NCI-H2107 treated with DMSO at 0.1 percent for 48 hours (cell line): Measurements from ENCODE around the gene CDK5RAP3.
"Not testable (repeated sequence)": the region's sequence is repeated elsewhere in the genome, so short reads cannot be mapped to it uniquely, and the experiment has no call there.

ENCODE experiments used
- DNase-seq: peaks from one replicate; lab custom pipeline; 2025; ENCODE audit not compliant: unreplicated experiment; lab: John Stamatoyannopoulos, UW

The CDK5RAP3 gene, protein sequence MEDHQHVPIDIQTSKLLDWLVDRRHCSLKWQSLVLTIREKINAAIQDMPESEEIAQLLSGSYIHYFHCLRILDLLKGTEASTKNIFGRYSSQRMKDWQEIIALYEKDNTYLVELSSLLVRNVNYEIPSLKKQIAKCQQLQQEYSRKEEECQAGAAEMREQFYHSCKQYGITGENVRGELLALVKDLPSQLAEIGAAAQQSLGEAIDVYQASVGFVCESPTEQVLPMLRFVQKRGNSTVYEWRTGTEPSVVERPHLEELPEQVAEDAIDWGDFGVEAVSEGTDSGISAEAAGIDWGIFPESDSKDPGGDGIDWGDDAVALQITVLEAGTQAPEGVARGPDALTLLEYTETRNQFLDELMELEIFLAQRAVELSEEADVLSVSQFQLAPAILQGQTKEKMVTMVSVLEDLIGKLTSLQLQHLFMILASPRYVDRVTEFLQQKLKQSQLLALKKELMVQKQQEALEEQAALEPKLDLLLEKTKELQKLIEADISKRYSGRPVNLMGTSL

DNA sequence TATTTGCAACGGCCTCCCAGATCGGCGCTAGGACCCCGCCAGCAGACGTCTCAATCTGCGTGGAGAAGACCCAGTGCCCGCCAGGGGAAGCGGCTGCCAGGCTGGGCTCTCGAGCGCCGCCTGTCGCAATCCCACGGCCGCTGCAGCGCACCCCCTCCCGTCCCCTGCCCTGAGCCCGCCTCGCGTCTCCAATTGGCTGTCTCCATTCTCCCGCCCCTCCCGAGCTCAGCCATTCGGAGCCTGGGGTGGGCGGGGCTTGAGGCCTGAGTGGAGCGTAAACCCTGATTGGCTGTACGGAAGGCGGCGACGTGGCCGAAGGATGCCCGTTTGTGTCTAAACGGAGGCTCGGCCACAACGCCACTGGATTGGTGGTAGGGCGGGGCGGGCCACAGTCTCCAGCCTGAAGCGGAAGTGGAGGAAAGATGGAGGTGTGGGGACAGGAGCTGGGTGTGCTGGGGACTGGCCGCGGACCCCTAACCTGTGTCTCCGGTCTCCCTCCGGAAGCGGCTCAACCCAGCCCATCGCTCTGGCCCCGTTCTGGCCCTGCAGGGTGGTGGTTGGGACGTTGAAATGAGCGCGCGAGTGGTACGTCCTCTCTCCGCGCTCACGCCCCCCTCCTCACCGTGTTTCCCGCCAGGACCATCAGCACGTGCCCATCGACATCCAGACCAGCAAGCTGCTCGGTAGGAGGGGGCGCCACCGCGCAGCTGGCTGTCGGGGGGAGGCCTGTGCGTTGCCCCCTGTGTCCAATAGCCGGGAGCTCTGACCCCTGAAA is at the start of gene CDK5RAP3:
Gene CDK5RAP3, plus strand, starts transcription at position 389 of the 775 bp plus-strand sequence. Its CDS starts 34 bp downstream, at position 423.
- peak; percentile 97 for DNase-seq

DNA sequence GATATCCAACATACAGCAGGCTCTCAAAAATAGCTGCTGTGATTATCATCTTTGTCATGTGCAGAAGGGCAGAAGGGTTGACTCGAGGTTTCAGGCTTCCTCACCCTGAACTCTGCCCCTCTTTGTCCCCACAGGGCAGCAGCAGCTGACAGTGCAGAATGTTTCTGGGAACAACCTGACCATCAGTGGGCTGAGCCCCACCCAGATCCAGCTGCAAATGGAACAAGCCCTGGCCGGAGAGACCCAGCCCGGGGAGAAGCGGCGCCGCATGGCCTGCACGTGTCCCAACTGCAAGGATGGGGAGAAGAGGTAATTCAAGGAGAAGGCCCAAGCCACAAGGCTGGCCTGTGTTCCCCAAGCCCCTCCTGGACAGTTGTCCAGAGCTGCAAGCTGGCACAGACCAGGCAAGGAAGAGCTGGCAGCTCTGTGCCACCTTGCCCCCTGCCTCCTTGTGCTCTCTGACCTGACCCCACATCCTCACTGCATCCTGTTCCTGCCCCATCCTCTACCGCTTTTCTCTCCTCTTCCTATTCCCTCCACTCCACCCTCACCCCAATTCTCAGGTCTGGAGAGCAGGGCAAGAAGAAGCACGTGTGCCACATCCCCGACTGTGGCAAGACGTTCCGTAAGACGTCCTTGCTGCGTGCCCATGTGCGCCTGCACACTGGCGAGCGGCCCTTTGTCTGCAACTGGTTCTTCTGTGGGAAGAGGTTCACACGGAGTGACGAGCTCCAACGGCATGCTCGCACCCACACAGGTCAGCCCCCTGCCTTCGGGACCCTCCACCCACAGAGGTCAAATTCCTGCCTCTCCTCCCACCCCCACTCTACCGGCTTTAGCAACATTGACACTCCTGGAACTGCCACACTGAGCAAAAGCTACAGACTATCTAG is 45.9 kb upstream of the CDK5RAP3 start:
- no peak for DNase-seq

DNA sequence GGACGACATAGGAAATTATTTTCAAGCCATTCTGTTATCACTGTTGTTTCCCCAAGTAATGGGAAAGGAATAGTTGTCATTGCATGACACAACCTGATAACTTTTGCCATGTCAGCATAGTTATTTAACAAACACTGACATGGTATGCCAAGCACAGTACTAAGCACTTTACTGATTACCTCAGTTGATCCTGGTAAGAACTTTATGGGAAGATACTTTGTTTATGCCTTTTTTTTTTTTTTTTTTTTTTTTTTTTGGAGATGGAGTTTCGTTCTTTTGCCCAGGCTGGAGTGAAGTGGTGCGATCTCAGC is 45.3 kb upstream of the CDK5RAP3 start:
- DNase-seq = no peak

DNA sequence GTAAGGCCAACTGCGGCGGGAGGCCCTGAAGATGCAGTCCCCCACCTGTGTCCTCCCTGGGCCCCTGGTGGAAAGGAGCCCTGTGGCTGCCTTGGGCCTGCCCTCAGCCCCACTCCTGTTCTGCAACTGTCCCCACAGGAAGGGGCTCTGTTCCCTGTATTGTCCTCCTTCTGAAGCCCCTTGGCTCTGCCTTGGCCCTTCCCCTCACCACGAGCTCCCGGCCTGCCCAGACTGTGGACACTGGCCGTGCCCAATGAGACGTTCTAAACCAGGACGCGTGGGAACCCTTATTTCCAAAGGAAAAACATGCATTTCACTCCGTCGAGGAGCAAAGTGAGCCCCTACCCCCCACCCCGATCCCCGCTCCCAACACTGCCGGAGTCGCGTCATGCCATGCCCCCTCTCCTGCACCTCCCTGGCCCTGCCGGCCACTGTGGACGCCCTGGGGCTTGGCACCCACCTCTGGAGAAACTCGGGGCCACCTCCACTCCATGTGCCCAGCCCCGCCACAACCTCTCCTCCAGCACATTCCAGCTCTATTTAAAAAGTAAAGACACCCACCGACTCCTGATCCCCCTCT is 43.0 kb upstream of the CDK5RAP3 start:
- DNase-seq = no peak

DNA sequence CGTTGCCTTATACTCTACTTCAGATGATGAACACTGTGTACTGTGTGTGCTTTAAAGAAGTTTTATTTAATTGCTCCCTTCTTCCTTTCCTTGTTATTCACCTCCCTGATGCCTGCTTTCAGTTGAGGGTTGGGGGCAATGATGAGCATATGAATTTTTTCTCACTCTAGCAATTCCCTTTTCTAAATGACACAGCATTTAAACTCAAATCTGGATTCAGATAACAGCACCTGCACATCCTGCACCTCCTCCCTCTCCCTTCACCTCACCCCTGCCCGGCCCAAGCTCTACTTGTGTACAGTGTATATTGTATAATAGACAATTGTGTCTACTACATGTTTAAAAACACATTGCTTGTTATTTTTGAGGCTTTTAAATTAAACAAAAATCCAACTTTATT is 42.5 kb upstream of the CDK5RAP3 start:
- no peak for DNase-seq

DNA sequence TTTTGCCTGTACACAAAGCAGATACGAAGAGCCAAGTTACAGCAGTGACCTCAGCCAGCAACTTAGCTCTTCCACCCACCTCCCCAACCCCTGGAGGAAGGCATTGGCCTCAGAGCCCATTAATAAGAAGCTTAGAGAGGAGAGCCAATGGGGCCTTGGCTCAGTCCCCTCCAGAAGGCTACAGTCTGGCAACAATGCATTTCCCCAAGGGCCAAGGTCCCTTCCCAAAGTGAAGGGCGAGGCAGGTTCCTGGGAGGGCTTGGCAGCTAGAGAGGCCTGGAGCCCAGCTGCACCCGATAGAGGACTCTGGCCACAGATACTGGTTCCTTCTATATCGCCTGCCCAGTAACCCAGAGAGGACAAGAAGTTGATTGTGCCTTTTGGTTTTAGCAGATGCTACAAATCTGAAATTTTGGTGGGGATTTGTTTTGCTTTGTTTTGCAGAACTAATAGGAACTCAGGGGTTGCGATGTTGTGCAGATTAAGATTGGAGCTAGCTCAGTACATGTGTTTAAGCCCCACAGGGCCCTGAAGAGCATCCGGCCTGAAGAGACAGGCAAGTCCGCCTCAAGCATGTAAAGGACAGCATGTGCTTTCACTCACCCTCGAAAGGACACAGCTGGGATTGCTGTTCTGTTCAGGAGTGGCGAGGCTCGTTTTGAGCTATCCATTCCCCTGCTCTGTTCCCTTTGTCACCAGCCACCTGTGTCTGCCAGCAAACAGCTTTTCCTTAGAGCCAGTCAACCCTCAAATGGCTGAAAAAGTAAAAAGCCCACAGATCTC is 41.5 kb upstream of the CDK5RAP3 start:
- DNase-seq = no peak

DNA sequence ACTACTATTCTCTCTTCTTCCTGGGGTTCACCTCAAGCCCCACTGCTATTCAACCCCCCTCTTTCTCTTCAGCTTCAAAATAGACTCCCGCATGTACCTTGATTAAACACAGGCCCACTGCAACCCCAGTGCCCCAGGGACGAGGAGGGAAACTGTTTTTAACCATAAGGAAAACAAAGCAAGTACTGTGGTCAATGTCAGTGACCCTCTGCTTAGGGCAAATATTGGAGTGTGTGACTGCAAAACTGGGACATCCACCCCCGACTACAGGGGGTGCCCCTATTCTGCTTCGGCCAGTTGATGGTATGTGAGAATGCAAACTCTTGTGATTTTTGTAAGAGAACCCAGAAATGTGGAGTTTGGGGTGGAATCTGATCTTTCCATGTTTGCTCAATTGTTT is 39.1 kb upstream of the CDK5RAP3 start:
- DNase-seq = no peak

DNA sequence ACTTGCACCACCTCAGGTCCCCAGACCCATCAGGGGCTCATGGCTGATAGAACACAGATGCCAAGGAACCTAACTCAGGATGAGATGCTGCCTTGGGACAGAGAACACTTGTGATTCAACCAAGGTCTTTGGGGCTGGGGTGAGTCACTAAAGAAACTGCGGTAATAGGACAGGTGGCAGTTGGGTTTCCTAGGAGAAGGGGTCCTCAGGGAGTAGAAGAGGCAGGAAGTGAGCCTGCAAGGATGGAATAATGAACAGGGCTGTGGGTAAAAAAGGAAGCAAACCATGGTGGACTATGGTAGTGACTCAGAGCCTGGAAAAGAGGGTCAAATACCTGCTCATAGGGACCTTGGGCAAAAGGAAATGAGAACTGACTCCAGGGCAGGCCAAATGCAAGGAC is 36.1 kb upstream of the CDK5RAP3 start:
- peak; percentile 2 for DNase-seq

DNA sequence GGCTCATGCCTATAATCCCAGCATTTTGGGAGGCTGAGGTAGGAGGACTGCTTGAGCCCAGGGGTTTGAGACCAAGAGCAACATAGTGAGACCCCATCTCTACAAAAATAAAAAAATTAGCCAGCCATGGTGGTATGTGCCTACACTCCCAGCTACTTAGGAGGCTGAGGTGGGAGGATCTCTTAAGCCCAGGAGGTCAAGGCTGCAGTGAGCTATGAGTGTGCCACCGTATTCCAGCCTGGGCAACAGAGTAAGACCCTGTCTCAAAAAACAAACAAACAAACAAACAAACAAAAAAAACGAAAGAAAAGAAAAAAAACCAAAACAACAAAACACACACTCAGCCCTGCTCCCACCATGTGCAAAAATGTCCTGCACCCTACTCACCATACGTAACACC is 35.4 kb upstream of the CDK5RAP3 start:
- not testable (repeated sequence) for DNase-seq

DNA sequence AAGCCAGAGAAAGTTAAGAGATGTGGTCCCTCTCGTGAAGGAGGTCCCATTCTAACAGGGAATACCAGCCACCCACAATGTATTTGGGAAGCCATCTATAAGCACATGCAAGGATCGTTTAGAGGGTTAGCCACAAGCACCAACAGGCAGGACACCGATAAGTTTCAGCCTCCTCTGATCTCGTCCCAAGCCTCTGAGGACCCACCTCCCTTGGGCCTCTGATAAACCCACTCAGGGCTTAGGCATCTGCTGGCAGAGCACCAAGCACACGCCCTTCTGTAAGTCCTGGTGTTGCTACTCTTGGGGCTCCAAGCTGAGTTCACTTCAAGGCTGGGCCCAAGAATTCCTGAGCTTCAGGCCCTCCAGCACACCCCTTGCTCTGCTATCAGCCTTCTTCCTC is 35.0 kb upstream of the CDK5RAP3 start:
- DNase-seq = no peak

DNA sequence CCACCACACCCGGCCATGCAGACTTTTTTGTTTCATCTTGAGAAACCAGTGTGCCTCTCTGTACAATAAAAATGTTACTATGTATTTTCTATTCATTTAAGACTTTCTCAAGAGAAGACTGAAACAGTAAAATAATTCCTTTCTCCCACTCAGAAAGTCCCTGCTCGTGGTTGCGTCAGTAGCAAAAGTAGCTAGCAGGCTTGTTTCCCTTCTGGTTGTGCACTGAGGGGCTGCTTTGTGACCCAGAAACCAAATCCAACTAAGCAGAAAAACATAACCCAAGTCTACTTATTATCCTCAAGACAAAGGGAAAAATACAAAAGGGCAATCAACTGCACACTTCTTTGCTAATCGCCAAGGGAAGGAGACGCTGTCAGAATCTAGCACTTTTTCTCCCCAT is 33.0 kb upstream of the CDK5RAP3 start:
- DNase-seq = no peak

DNA sequence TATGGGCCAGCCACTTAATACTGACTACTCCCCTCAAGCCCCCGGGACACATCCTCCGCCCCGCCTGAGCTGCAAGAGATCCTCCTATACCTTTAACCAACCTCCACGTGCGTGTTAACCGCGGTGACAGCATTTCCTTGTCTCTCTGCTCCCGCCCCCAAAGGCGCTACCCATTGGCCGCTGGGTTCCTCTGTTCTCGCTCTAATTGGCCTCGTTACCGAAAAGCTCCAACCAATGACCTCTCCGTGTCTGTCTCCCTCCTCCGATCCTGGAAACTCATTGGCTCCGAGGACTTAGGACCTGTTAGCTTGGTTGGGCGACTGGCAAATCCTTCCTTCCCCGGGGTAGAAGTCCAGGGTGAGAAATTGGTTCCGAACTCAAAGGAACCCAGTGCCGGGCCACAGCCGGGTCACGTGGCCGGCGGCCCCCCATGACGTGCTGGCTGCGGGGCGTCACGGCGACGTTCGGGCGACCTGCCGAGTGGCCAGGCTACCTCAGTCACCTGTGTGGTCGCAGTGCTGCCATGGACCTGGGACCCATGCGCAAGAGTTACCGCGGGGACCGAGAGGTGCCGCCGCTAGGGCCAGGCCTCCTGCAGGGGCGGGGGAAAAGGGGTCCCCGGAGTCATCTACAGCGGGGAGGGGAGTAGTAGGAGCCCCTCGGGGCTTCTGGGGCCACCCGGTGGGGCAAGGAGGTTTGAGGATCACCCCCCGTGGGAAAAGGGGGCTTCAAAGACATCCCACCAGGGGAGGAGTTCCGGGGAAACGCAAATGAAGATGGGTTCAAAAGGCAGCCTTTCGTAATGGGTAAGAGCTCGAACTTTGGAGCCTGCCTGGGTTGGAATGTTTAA is 29.4 kb upstream of the CDK5RAP3 start, which contains the start of gene PNPO:
Gene PNPO, plus strand, starts transcription at position 326 of the 850 bp plus-strand sequence. Its CDS starts 105 bp downstream, at position 431.
- DNase-seq = peak; percentile 97

DNA sequence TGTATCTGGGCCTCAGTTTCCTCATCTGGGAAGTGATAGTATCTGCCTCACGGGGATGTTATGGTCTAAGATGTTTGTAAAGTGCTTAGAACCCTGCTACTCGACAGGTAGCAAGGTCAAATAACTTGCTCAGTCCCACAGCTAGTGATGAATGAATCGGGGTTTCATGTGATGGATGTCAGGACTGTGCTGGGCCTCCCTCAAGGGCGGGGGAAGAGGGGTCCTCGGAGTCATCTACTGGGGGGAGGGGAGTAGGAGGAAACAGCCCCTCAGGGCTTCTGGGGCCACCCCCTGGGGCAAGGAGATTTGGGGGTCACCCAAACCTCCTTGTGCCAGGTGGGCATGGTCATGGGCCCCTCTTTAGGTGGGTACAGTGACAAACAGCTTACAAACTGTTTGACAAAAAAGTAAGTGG is 28.8 kb upstream of the CDK5RAP3 start:
- no peak for DNase-seq

DNA sequence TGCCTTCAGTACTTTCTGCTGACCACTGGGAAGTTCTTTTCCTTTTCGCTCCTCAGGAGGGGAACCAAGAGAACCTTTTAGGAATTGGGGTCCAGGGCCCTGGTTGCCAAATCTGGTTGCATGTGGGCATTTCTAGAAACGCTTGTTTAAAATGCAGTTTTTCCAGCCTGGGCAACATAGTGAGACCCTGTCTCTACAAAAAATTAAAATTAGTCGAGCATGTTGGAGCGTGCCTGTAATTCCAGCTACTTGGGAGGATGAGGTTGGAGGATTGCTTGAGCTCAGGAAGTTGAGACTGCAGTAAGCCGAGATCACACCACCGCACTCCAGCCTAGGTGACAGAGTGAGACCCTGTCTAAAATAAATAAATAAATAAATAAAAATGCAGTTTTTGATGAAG is 28.3 kb upstream of the CDK5RAP3 start:
- no peak for DNase-seq

DNA sequence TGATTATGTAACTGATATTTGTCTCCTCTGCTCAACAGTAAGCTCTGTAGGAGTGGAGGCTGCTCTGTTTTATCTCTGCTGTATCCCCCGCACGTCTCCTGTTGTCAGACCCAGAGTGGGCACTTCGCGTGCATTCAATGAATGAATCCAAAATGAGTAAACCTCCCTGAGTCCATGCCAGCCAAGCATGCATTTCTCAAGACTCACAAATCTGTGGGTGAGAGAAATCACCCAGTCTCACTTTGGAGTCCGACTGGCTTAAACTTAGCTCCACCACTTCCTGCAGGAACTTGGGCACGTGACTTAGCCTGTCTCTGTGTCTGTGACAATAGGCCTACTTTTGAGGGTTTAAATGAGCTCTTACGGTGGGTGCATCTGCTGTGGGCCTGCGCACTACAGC is 25.8 kb upstream of the CDK5RAP3 start:
- DNase-seq = no peak

DNA sequence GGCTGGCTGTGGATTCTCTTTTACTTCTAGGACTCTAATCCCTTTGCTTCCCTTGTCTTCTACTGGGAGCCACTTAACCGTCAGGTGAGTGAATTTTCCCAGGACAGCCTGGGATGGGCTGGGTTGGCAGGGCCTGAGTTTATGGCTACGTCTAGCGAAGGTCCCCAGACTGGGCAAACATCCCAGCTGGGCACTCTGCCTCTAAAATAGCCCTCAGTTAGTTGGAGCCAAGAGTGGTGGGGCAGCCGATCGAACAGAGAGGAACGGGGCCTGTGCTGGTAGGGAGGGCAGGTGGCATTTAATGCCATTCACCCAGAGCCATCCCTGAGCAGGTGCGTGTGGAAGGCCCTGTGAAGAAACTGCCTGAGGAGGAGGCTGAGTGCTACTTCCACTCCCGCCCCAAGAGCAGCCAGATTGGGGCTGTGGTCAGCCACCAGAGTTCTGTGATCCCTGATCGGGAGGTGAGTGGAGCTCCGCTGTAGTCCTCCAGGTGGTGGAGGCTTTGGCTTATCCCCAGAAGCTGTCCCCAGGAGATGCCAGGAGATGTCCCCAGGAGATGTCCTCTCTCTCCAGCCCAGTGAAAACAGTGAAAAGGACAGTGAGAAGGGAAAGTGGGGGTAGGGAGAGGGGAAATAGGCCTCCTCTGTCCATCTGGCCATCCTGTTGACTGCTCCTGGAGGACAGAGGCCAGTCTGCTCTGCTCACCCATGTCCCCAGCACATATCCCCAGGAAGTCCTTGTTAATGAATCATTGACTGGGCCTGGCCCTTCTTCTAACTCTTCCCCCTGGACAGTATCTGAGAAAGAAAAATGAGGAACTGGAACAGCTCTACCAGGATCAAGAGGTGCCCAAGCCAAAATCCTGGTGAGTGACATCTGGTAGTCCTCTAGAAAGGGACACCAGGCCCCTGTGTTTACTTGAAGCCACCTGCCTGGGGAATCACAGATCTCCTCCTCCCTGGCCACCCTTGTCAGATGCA is 25.1 kb upstream of the CDK5RAP3 start:
- DNase-seq = no peak

DNA sequence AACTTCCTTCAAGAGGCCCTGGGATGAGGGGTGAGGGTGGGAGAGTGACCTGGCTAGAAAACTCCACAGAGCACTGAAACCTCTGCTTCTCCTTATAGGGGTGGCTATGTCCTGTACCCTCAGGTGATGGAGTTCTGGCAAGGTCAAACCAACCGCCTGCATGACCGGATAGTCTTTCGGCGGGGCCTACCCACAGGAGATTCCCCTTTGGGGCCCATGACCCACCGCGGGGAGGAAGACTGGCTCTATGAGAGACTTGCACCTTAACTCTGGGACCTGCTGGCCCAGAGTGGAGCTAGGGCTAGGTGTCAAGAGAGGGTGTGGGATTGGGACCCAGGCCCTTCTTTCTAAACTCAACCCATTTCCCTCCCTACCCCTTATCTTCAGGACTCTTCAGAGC is 24.4 kb upstream of the CDK5RAP3 start:
- no peak for DNase-seq

DNA sequence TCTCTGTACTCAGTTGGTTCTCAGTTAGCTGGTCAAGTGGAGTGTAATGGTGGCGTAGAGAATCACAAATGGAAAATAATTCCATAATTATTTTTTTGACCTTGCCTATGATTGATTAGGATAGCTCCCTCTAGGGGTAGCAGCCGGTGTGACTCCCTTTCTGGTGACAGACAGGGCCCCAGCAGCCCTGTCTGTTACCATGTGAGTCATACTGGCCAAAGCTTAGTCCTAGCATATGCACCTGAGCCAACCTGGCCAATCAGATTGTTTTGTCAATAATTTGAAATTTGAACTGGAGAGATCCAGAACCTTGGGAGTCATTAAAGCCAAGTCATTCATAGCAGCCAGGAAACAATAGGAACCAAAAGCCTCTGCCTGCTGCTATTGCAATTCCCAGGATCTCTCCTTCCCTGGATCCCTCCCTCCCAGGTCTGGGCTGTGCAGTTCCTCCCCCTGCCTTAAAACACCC is 23.9 kb upstream of the CDK5RAP3 start:
- DNase-seq = peak; percentile 88
